GM12878 (cell line): ENCODE measurements around the gene PLPP3.

ENCODE experiments used
- ATF2 ChIP-seq: IDR thresholded peaks from 2 replicates; pipeline ENCODE4 v1.6.1; 2012; ENCODE audit warnings: low read length, inconsistent platforms
- EZH2 ChIP-seq: IDR thresholded peaks from 2 replicates; pipeline ENCODE4 v1.6.1; 2012; ENCODE audit warnings: low read depth, mild to moderate bottlenecking, control low read depth, inconsistent platforms, low read length, borderline replicate concordance; ENCODE audit not compliant: control insufficient read depth
- JUNB ChIP-seq: IDR thresholded peaks from 2 replicates; pipeline ENCODE4 v1.6.1; 2016; ENCODE audit warnings: antibody characterized with exemption, mild to moderate bottlenecking
- NFIC ChIP-seq: IDR thresholded peaks from 2 replicates; pipeline ENCODE4 v1.6.1; 2012; ENCODE audit warnings: low read depth, mild to moderate bottlenecking, inconsistent platforms, low read length, moderate library complexity
- NRF1 ChIP-seq: conservative IDR thresholded peaks from 2 replicates; pipeline ENCODE4 v1.6.1; 2011; ENCODE audit warnings: mild to moderate bottlenecking, low read depth, low read length, improper control_type of control experiment
- POLR2A ChIP-seq: IDR thresholded peaks from 2 replicates; pipeline ENCODE4 v1.6.1; 2011; ENCODE audit warnings: low read depth, mild to moderate bottlenecking, low read length

GRCh38 chr1:56591909-56592308 lies 12.5 kb upstream of the PLPP3 start:
- TF ChIP-seq NFIC (no peak), EZH2 (no peak), NRF1 (no peak), JUNB (no peak), ATF2 (no peak), POLR2A (no peak)
